NCI-H2196 (cell line): ENCODE measurements around the gene SP2.

ENCODE experiments used
- DNase-seq: peaks from one replicate; lab custom pipeline; 2025; ENCODE audit not compliant: unreplicated experiment; lab: John Stamatoyannopoulos, UW

Gene SP2

DNA sequence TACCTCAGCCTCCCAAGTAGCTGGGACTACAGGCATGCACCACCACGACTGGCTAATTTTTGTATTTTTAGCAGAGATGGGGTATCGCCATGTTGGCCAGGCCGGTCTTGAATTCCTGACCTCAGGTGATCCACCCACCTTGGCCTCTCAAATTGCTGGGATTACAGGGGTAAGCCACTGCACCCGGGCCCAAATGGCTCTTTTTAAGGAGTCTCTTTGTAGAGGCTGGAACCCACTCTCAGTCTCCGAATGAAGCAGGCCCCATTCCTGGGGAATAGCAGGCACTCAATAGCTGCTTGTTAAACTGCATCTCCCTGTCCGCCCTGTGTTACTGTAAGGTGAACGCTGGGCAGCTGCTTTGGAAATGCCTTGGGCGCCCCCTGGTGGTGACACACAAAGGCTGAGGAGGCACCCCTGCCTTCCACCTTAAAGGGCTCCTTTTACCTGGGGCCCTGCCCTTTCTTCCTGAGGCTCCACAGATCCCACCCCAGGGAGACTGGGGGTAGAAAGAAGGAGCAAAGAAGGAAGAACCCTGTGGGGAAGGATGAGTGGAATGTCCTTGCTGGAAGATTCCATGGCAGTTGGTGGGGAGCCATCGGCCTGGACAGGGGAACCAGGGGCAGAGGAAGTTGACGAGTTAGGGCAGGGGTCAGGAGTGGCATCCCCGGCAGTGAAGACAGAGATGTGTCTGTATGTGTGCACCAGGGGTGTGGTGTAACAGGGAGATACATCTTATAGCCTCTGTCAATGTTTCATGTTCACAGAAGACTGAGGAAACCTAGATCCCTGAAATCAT lies 6.1 kb upstream of the SP2 start:
- peak; percentile 85 for DNase-seq

GRCh38 chr17:47891545-47892088 lies 4.4 kb upstream of the SP2 start:
- no peak for DNase-seq

- DNase-seq: peak; percentile 16
These were observed 1.3 kb upstream of the SP2 start for GRCh38 chr17:47894498-47895346.

DNA sequence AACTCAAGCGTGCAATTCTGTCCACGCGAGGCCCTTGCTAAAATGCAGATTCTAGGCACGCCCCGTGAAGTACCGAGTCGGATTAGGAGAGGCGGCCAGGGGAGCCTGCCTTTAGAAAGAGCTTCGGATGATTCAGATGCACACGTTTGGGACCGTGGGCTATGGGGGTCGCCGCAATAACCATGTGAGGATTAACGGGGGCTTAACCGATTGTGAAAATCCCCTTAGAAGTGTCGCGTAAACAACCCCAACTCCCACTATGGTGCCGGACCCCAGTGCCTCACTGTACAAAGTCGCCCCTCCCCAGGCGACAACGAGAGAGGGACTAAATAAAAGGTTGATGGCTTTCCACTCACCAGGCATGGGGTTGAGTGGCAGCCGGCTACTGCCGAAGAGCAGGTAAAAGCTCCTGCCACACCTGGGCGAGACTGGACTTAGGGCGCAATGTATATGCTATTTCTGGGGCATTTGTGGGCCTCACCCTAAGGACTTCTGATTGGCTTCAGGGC lies 635 bp upstream of the SP2 start:
- DNase-seq: no peak

DNA sequence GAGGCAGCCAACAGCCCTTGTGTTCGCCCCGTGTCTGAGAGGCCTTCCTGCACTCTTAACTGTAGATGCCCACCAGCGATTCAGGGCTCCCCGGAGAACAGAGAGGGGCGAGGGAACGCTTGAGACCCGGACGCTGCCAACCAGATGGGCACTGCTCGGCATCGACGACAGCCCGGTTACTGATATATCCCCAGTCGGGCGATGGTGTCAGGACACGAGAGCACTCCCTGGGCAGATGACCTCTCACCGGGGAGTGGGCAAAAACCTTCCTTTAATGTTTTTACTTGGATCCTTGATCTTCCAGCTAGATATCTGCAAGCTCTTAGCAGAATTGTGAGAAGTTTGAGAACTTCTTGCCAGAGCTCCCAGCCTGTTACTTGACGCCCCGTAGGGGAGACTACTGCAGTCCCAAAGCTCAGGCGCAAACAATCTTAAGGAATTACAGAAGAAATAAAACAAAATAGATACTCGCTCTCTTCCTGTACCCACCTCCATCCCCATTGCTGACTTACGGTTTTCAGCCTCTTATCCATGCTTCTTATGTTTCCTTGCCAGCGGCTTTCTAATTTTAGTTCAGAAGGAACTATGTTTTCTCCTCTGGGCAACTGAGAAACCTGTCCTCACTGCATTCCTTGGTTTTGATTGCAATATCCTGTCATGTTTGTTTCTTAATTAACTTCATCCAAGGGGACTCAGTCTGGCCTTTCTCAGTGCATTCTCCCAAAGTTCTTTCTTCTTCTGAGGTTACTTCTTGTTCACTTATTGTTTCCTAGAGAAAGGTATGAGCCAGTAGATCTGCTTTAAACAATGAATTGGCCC lies 845 bp downstream of the SP2 start:
- DNase-seq: no peak

GRCh38 chr17:47897561-47897960 lies 1.5 kb downstream of the SP2 start:
- DNase-seq: no peak

- no peak for DNase-seq
These were observed 2.2 kb downstream of the SP2 start for GRCh38 chr17:47898241-47898640.

GRCh38 chr17:47899643-47900042 lies 3.6 kb downstream of the SP2 start:
- DNase-seq: no peak

DNA sequence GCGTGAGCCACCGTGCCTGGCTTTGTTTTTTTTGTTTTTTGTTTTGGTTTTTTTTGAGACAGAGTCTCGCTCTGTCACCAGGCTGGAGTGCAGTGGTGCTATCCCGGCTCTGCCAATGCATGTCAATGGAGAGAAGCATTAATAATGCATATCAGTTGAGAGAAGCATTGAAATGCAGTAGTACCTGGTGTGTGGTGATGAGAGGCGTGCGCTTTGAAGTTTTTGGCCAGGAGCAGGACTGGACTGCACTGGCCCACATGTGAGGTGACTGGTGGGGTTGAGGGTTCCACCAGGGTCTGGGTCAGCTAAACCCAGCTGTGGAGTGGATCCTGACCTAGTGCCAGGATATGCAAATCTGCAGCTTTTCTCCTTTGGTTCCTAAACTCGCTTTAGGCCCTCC lies 5.4 kb downstream of the SP2 start:
- DNase-seq: no peak

DNA sequence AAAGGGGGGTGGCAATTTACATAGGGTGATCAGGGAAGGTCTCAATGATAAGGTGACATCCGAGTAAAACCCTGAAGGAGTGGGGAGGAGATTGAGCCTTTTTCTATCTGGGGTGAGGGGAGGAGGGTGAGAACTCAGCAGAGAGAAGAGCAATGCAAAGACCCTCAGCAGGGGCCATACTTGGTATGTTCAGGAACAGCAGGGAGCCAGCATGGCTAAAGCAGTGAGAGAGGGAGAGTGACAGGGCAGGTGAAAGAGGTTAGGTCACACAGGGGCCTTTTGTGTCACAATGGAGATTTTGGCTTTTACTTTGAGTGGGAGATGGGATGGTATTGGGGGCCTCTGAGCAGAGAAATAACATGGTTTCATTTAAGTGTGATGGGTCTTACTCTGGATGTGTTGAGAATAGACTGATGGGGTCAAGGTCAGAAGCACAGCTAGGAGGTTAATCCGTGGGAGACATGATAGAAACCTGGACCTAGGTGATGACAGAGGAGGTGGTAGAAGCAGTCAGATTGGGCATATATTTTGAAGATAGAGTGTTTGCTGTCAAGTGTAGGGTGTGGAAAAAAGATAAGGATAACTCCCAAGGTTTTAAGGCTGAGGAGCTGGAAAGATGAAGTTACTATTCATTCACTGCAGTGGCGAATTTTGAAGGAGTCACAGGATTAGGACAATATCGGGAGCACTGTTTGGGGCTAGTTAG lies 6.2 kb downstream of the SP2 start:
- DNase-seq: no peak

GRCh38 chr17:47905221-47905733 lies 9.2 kb downstream of the SP2 start:
- DNase-seq: peak; percentile 27

DNA sequence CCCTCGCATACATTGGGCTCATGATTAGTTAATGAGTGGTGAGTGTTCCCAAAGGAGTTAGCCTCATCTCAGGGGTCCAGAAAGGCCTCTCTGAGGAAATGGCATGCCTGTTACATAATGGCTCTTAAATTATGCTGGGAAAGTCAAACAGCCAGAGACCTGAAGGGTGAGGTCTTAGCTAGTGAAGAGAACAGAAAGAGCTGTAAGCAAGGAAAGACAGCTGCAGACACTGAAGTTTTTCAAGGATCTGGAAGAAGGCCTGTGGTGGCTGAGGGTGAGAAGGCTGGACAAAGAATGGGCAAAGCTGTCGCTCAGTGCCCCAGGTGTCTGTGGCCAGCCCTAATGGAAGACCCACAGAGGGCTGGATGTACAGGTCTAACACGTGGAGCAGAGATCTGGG lies 10.4 kb downstream of the SP2 start:
- DNase-seq: no peak

DNA sequence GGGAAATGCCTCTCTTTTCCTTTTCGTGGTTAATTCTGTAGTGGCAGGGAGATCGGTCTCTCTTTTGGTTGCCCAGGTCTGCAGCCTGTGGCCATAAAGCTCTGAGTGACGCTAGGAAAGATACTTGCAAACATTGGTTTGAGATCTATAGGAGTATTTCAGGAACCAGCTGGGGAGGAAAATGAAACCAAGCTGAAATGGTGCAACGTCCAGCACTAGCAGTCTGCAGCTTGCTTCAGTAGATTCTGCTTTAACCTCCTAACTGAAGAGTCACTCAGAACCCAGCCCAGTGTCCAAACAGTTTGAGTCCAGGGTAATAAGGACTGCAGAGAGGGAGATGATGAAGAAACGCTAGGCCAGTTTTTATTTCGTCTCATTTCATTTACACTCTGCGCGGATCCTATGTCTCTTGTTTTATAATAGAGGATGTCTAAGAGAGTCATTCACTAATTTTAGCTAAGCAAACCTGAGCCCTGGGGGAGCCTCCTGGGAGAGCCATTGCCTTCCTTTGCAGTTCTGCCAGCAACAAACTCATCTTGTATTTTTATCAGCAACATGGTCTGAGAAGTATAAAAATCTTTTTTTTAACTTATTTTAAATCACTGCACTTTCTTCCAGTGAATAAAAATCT lies 12.0 kb downstream of the SP2 start:
- DNase-seq: no peak

DNA sequence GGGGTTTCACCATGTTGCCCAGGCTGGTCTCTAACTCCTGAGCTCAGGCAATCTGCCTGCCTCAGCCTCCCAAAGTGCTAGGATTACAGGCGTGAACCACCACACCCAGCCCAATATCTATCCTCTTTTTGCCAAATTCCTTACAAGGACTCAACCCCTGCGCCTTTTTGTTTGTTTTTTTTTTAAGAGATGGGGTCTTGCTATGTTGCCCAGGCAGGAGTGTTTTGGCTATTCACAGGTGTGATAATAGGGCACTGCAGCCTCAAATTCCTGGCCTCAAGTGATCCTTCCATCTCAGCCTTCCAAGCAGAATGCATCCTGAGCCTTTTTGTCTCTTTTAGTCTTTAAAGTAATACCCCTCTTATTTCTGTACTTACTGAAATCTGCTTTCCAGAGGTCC lies 17.0 kb downstream of the SP2 start:
- DNase-seq: no peak

DNA sequence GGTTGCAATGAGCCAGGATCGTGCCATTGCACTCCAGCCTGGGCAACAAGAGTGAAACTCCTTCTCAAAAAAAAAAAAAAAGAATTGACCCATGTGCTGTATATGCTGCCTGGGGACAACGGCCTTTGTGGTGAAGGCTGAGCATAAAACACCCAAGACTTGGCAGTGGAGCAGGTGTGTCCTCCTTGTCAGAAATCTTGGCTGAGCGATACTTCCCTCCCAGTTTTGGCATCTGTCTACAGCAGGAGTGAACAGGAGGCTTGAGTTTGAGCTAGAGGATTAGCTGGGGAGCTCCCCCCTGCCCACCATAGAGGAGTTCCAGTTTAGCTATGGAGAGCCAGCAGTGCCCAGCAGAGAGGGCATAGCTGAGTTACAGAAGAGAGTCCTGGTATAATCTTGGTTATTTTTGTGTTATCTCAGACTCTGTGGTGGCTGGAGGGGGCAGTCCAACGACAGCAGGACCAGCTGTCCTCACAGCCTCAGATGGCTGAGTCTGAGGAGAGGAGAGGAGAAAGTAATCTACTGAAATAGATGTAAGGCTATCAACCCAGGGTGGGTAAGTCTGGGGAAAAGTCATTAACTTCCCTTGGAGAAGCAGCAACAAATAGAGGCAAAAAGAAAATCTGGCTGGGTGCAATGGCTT lies 18.4 kb downstream of the SP2 start:
- DNase-seq: no peak

DNA sequence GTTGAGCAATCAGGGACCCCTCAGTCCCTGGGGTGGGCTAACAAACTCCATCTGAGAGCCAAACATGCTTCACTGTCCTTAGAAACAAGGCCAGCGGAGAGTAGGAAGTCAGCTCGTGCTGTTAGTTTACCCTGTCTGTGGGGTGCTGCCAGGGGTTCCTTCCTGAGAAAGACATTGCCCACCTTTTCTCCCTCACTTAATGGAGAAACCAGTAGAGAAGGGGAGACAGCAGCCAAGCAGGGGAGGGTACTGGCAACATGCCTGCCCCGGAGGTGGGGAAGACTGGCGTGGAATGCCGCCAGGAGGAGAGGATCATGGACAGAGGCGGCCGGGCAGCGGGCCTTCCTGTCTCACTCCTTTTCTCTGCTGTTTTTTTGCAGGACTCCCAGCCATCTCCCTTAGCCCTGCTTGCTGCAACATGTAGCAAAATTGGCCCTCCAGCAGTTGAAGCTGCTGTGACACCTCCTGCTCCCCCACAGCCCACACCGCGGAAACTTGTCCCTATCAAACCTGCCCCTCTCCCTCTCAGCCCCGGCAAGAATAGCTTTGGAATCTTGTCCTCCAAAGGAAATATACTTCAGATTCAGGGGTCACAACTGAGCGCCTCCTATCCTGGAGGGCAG lies 19.9 kb downstream of the SP2 start:
- no peak for DNase-seq

- no peak for DNase-seq
These were observed 20.6 kb downstream of the SP2 start for GRCh38 chr17:47916489-47917208.

- DNase-seq: no peak
These were observed 21.5 kb downstream of the SP2 start for GRCh38 chr17:47917581-47917980.
